Measurements from ENCODE around the gene ANKS4B. TPM values are rescaled to one million over a fixed set of nuclear protein-coding genes. Genes with fewer than 3 reads are reported as not detected.

ANKS4B gene
- total and polyA plus RNA-seq, 2 donors (not counting 3 experiments of a cell fraction or from before 2014, with no cell fraction given) = not detected

DNA sequence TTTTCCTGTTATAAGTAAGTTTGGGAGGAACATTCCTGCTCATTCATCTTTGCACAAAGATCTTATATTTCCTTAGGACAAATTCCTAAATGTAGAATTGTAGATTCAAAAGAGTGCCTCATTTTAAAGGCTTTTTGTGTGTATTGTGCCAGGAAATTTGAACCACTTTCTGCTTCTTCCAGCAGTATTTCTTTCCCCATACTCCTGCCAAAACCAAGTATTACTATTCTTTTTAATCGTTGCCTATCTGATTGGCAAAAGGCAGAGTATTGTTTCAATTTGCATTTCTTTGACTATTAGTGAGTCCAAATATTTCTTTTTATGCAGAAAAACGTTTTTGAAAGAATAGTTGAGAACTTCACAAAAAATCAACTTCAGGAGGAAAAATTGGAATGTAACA is 9.3 kb downstream of the ANKS4B start:
- H3K9me3 ChIP-seq (replicated peaks; ENCODE audit: control insufficient read depth, insufficient read depth, low read length) = no peaks in the 10 kb centered on the region
- H2AFZ ChIP-seq (ENCODE audit: low read depth, low read length) = no peak overlapping the region
- FAIRE-seq (no peak), DNase-seq (ENCODE audit: low read depth, low spot score) (no peak)
- dilution Hi-C loops (cut with MboI; ENCODE audit: extremely low pct_ligation_motif_present, low sequenced_read_pairs) (no loop called here), intact Hi-C loops (cut with micrococcal nuclease) (no loop called here)
- BruUV-seq (replicated peaks) = no TSS peak
- no peak overlapping the region for H3K9ac ChIP-seq (replicated peaks; ENCODE audit: extremely low read depth, insufficient read depth, low read length)
- H3K79me2 ChIP-seq (ENCODE audit: control insufficient read depth, insufficient read depth, low read length) = no peaks in the 10 kb centered on the region
- no peaks in the 10 kb centered on the region for H3K4me1 ChIP-seq (ENCODE audit: control insufficient read depth, extremely low read depth, insufficient read depth, low read length)
- no peak overlapping the region for H3K27ac ChIP-seq (ENCODE audit: insufficient read depth, low read depth, low read length)
- no peaks in the 10 kb centered on the region for H3K9me1 ChIP-seq (replicated peaks; ENCODE audit: control insufficient read depth, extremely low read depth, insufficient read depth, low read length)
- ChIA-PET POLR2A (no interaction called here), CTCF (interaction anchor here (1.4 kb wide), 1 partner anchor 58 kb away, joined by 4 read pairs; no protein-coding TSS in a partner anchor)
- TF ChIP-seq, protein P1, sequence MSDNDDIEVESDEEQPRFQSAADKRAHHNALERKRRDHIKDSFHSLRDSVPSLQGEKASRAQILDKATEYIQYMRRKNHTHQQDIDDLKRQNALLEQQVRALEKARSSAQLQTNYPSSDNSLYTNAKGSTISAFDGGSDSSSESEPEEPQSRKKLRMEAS (IDR thresholded peaks at IDR 0.05; ENCODE audit: insufficient read depth, insufficient read length) = no peak
- no peak for TF ChIP-seq JUN (IDR thresholded peaks at IDR 0.05; ENCODE audit: borderline replicate concordance, insufficient read depth, insufficient read length, low read depth)
- TF ChIP-seq FOS (IDR thresholded peaks at IDR 0.05; ENCODE audit: borderline replicate concordance, insufficient read depth, low read length) = no peak
- no peak for TF ChIP-seq POLR2AphosphoS5 (IDR thresholded peaks at IDR 0.05; ENCODE audit: insufficient read depth, low read depth, low read length)
- no peak for TF ChIP-seq MYC (IDR thresholded peaks at IDR 0.05; ENCODE audit: low read depth, low read length)
- H3K27me3 ChIP-seq (ENCODE audit: control insufficient read depth in 2 of 2, insufficient read depth in 2 of 2, low read length in 2 of 2) = peaks cover 5 to 8% of the 10 kb centered on the region in 2 experiments
- H4K20me1 ChIP-seq (replicated peaks; ENCODE audit: control insufficient read depth, extremely low read depth, insufficient read depth, low read length) = no peaks in the 10 kb centered on the region
- no peak overlapping the region for H3K4me2 ChIP-seq (ENCODE audit: insufficient read depth, low read length)
- H3K36me3 ChIP-seq (ENCODE audit: control insufficient read depth in 2 of 2, extremely low read depth in 1 of 2, insufficient read depth in 2 of 2, low read length in 2 of 2) = no peaks in the 10 kb centered on the region
- H3K4me3 ChIP-seq (replicated peaks in 1 of 3; ENCODE audit: insufficient read depth in 1 of 3, low read depth in 1 of 3, low read length in 3 of 3) = no peak overlapping the region

- Histone ChIP-seq H3K27ac (ENCODE audit: insufficient read depth, low read depth, low read length) (no peak overlapping the region), H3K4me3 (replicated peaks in 1 of 3; ENCODE audit: insufficient read depth in 1 of 3, low read depth in 1 of 3, low read length in 3 of 3) (no peak overlapping the region), H3K79me2 (ENCODE audit: control insufficient read depth, insufficient read depth, low read length) (no peaks in the 10 kb centered on the region), H3K9me3 (replicated peaks; ENCODE audit: control insufficient read depth, insufficient read depth, low read length) (no peaks in the 10 kb centered on the region), H4K20me1 (replicated peaks; ENCODE audit: control insufficient read depth, extremely low read depth, insufficient read depth, low read length) (no peaks in the 10 kb centered on the region), H3K4me2 (ENCODE audit: insufficient read depth, low read length) (no peak overlapping the region), H3K27me3 (ENCODE audit: control insufficient read depth in 2 of 2, insufficient read depth in 2 of 2, low read length in 2 of 2) (peaks cover 6 to 8% of the 10 kb centered on the region in 2 experiments), H3K4me1 (ENCODE audit: control insufficient read depth, extremely low read depth, insufficient read depth, low read length) (no peaks in the 10 kb centered on the region), H3K36me3 (ENCODE audit: control insufficient read depth in 2 of 2, extremely low read depth in 1 of 2, insufficient read depth in 2 of 2, low read length in 2 of 2) (no peaks in the 10 kb centered on the region), H2AFZ (ENCODE audit: low read depth, low read length) (no peak overlapping the region), H3K9me1 (replicated peaks; ENCODE audit: control insufficient read depth, extremely low read depth, insufficient read depth, low read length) (no peaks in the 10 kb centered on the region), H3K9ac (replicated peaks; ENCODE audit: extremely low read depth, insufficient read depth, low read length) (no peak overlapping the region)
- DNase-seq (ENCODE audit: low read depth, low spot score) = no peak
- TF ChIP-seq FOS (IDR thresholded peaks at IDR 0.05; ENCODE audit: borderline replicate concordance, insufficient read depth, low read length) = no peak
- no peak for TF ChIP-seq EZH2 (IDR thresholded peaks at IDR 0.05; ENCODE audit: borderline replicate concordance, low read depth, low read length, severe bottlenecking)
- TF ChIP-seq GATA2 (IDR thresholded peaks at IDR 0.05; ENCODE audit: insufficient read depth, insufficient read length, low read depth, low read length) = no peak
- no peak for TF ChIP-seq MYC (IDR thresholded peaks at IDR 0.05; ENCODE audit: low read depth, low read length)
- TF ChIP-seq JUN (IDR thresholded peaks at IDR 0.05; ENCODE audit: borderline replicate concordance, insufficient read depth, insufficient read length, low read depth) = no peak
- TF ChIP-seq POLR2AphosphoS5 (IDR thresholded peaks at IDR 0.05; ENCODE audit: insufficient read depth, low read depth, low read length) = no peak
- TF ChIP-seq, protein P2, sequence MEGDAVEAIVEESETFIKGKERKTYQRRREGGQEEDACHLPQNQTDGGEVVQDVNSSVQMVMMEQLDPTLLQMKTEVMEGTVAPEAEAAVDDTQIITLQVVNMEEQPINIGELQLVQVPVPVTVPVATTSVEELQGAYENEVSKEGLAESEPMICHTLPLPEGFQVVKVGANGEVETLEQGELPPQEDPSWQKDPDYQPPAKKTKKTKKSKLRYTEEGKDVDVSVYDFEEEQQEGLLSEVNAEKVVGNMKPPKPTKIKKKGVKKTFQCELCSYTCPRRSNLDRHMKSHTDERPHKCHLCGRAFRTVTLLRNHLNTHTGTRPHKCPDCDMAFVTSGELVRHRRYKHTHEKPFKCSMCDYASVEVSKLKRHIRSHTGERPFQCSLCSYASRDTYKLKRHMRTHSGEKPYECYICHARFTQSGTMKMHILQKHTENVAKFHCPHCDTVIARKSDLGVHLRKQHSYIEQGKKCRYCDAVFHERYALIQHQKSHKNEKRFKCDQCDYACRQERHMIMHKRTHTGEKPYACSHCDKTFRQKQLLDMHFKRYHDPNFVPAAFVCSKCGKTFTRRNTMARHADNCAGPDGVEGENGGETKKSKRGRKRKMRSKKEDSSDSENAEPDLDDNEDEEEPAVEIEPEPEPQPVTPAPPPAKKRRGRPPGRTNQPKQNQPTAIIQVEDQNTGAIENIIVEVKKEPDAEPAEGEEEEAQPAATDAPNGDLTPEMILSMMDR (IDR thresholded peaks at IDR 0.05; ENCODE audit: extremely low read depth in 1 of 2, insufficient read depth in 1 of 2, low read depth in 1 of 2, low read length in 2 of 2) = no peak
- TF ChIP-seq, protein P1 (IDR thresholded peaks at IDR 0.05; ENCODE audit: insufficient read depth, insufficient read length) = no peak
- TF ChIP-seq POLR2A (IDR thresholded peaks at IDR 0.05; ENCODE audit: low read depth, low read length) = no peak
- no peak for FAIRE-seq
- intact Hi-C loops (cut with micrococcal nuclease) (no loop called here), dilution Hi-C loops (cut with MboI; ENCODE audit: extremely low pct_ligation_motif_present, low sequenced_read_pairs) (no loop called here)
- BruUV-seq (replicated peaks) = no TSS peak
- ChIA-PET POLR2A (no interaction called here), CTCF (no interaction called here)
These were observed 11.2 kb downstream of the ANKS4B start for GRCh38 chr16:21244518-21245215.

All from endothelial cell of umbilical vein (primary cell).